Panc1 (cell line): ENCODE results near the gene ITGAL. TPM values are rescaled to one million over a fixed set of nuclear protein-coding genes. Genes with fewer than 3 reads are reported as not detected.

Experiments used
- ATAC-seq: fragments of 200-7000 bp; cut with Tn5 transposase; 2 replicates; pipeline ENCODE4 v1.9.1; 2020; ENCODE audit warnings: mild to moderate bottlenecking, moderate library complexity
- BruUV-seq: library from RNA; stranded (reverse); fragments of 400-500 nt; replicated peaks from 2 replicates; lab custom pipeline; 2021; lab: Mats Ljungman, UMichigan
- CTCF ChIA-PET: fragments of 300-600 bp; sonication (Branson Sonifier 250); formaldehyde crosslinking; loops from one replicate; lab custom pipeline; 2022; ENCODE audit warnings: antibody characterized with exemption; lab: Charles Lee
- POLR2A ChIA-PET: fragments of 300-600 bp; sonication (Branson Sonifier 250); formaldehyde crosslinking; loops from one replicate; lab custom pipeline; 2022; ENCODE audit warnings: antibody characterized with exemption; lab: Charles Lee
- DNase-seq: peaks from one replicate; pipeline ENCODE4 v3.0.0-alpha.2; 2010; ENCODE audit warnings: low read depth, low spot score
- H3K27ac ChIP-seq: 2 replicates; pipeline ENCODE4 v1.5.1; 2011; ENCODE audit warnings: mild to moderate bottlenecking, low read length, inconsistent platforms
- H3K27me3 ChIP-seq: fragments of 200-500 bp; sonication (Bioruptor generic); 2 replicates; pipeline ENCODE4 v1.6.0; 2014; ENCODE audit warnings: low read length, inconsistent platforms; ENCODE audit not compliant: control insufficient read depth, insufficient read depth
- H3K36me3 ChIP-seq: fragments of 200-500 bp; sonication (Bioruptor generic); 2 replicates; pipeline ENCODE4 v1.5.1; 2014; ENCODE audit warnings: inconsistent platforms, mild to moderate bottlenecking, low read length, moderate library complexity; ENCODE audit not compliant: control insufficient read depth, insufficient read depth
- H3K4me1 ChIP-seq: 2 replicates; pipeline ENCODE4 v1.5.1; 2011; ENCODE audit warnings: inconsistent platforms, mild to moderate bottlenecking, low read length, moderate library complexity; ENCODE audit not compliant: control insufficient read depth, insufficient read depth
- H3K4me3 ChIP-seq, 2 experiments: 2 replicates each; pipeline ENCODE4 v1.5.1; 2011 to 2012; ENCODE audit warnings: low read depth in 2 of 2, low read length in 2 of 2, mild to moderate bottlenecking in 2 of 2, inconsistent platforms in 1 of 2, moderate library complexity in 1 of 2
- H3K9me3 ChIP-seq: fragments of 200-500 bp; sonication (Bioruptor generic); 2 replicates; pipeline ENCODE4 v1.5.1; 2014; ENCODE audit warnings: low read depth, mild to moderate bottlenecking, inconsistent platforms, low read length, moderate library complexity; ENCODE audit not compliant: control insufficient read depth, insufficient read depth
- POLR2AphosphoS5 ChIP-seq: IDR thresholded peaks from 2 replicates; pipeline ENCODE4 v1.6.1; 2012; ENCODE audit warnings: mild to moderate bottlenecking, low read depth, low read length, moderate library complexity
- SIN3A ChIP-seq: IDR thresholded peaks from 2 replicates; pipeline ENCODE4 v1.6.1; 2012; ENCODE audit warnings: low read depth, mild to moderate bottlenecking, low read length, moderate library complexity, borderline replicate concordance; ENCODE audit not compliant: insufficient read depth
- TCF7L2 ChIP-seq: IDR thresholded peaks from 2 replicates; pipeline ENCODE4 v1.6.1; 2011; ENCODE audit warnings: mild to moderate bottlenecking, low read depth, low read length, inconsistent platforms
- in situ Hi-C: cut with HindIII; loops from 2 replicates; pipeline ENCODE4 v1.10.0; 2016; ENCODE audit warnings: low sequenced_read_pairs, low pct_unique_long_range_greater_than_20kb
- intact Hi-C: fragments of 100-400 bp; cut with micrococcal nuclease; formaldehyde crosslinking; loops from one replicate; pipeline ENCODE4 v1.10.0; 2022; ENCODE audit not compliant: unreplicated experiment
- total RNA-seq: library from RNA; stranded (reverse); gene quantifications from one replicate; pipeline ENCODE4 v1.2.1, GENCODE V29; 2021; ENCODE audit not compliant: unreplicated experiment
- TF ChIP-seq, protein P1 (sequence below): fragments of 450-650 bp; IDR thresholded peaks from 2 replicates; pipeline ENCODE4 v1.5.1; 2017; ENCODE audit warnings: mild to moderate bottlenecking
- TF ChIP-seq, protein P2 (sequence below), 2 experiments: IDR thresholded peaks; 2 replicates each; pipeline ENCODE4 v1.6.1; 2011 to 2012; ENCODE audit warnings: low read depth in 2 of 2, control low read depth in 1 of 2, low read length in 1 of 2, mild to moderate bottlenecking in 1 of 2, moderate library complexity in 1 of 2; ENCODE audit not compliant: insufficient read depth in 1 of 2

ITGAL gene
- total RNA-seq, 1 experiment from 2014 or later: 0.54 TPM

- DNase-seq: no peak
- in situ Hi-C loops: no loop called here
- POLR2A ChIA-PET: no interaction called here
- H3K9me3 ChIP-seq: no peaks in the 10 kb centered on the region
- no peak overlapping the region for H3K4me3 ChIP-seq
- no peak overlapping the region for H3K27ac ChIP-seq
- no peaks in the 10 kb centered on the region for H3K36me3 ChIP-seq
- no peak for ATAC-seq
- BruUV-seq: no TSS peak
- 0 out of 2 replicates have a peak, but pooled peaks cover 3% of the 10 kb centered on the region for H3K4me1 ChIP-seq
- intact Hi-C loops: no loop called here
- TF ChIP-seq, protein P1, sequence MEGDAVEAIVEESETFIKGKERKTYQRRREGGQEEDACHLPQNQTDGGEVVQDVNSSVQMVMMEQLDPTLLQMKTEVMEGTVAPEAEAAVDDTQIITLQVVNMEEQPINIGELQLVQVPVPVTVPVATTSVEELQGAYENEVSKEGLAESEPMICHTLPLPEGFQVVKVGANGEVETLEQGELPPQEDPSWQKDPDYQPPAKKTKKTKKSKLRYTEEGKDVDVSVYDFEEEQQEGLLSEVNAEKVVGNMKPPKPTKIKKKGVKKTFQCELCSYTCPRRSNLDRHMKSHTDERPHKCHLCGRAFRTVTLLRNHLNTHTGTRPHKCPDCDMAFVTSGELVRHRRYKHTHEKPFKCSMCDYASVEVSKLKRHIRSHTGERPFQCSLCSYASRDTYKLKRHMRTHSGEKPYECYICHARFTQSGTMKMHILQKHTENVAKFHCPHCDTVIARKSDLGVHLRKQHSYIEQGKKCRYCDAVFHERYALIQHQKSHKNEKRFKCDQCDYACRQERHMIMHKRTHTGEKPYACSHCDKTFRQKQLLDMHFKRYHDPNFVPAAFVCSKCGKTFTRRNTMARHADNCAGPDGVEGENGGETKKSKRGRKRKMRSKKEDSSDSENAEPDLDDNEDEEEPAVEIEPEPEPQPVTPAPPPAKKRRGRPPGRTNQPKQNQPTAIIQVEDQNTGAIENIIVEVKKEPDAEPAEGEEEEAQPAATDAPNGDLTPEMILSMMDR: no peak
- TF ChIP-seq SIN3A (no peak), TCF7L2 (no peak), POLR2AphosphoS5 (no peak)
- TF ChIP-seq, protein P2, sequence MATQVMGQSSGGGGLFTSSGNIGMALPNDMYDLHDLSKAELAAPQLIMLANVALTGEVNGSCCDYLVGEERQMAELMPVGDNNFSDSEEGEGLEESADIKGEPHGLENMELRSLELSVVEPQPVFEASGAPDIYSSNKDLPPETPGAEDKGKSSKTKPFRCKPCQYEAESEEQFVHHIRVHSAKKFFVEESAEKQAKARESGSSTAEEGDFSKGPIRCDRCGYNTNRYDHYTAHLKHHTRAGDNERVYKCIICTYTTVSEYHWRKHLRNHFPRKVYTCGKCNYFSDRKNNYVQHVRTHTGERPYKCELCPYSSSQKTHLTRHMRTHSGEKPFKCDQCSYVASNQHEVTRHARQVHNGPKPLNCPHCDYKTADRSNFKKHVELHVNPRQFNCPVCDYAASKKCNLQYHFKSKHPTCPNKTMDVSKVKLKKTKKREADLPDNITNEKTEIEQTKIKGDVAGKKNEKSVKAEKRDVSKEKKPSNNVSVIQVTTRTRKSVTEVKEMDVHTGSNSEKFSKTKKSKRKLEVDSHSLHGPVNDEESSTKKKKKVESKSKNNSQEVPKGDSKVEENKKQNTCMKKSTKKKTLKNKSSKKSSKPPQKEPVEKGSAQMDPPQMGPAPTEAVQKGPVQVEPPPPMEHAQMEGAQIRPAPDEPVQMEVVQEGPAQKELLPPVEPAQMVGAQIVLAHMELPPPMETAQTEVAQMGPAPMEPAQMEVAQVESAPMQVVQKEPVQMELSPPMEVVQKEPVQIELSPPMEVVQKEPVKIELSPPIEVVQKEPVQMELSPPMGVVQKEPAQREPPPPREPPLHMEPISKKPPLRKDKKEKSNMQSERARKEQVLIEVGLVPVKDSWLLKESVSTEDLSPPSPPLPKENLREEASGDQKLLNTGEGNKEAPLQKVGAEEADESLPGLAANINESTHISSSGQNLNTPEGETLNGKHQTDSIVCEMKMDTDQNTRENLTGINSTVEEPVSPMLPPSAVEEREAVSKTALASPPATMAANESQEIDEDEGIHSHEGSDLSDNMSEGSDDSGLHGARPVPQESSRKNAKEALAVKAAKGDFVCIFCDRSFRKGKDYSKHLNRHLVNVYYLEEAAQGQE (IDR thresholded peaks at IDR 0.05; ENCODE audit: insufficient read depth in 1 of 2, low read depth in 2 of 2, low read length in 1 of 2): no peak
- H3K27me3 ChIP-seq: no peaks in the 10 kb centered on the region
- CTCF ChIA-PET: no interaction called here
Observed at GRCh38 chr16:30488764-30489605, 16.4 kb downstream of the ITGAL start.

DNA sequence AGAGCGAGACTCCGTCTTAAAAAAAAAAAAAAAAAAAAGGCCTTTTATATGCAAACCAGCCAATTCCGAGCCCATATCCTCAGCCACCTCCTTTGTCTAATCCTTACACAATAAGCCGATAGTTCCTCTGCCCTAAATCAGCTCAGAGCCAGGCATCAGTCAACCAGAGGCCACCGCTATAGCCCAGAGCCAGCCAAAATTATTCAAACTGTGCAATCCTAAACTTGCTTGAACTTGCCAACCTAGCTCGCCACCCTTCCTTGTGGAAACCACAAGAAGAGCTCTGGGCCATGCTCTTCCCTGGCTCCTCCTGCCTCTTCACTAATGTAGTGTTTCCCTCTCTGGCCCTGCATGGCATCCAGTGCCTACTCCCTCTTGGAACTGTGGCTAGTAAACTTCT is 17.7 kb downstream of the ITGAL start:
- TF ChIP-seq, protein P2 (IDR thresholded peaks at IDR 0.05; ENCODE audit: insufficient read depth in 1 of 2, low read depth in 2 of 2, low read length in 1 of 2): no peak
- TF ChIP-seq, protein P1: no peak
- TF ChIP-seq TCF7L2: no peak
- TF ChIP-seq SIN3A: no peak
- TF ChIP-seq POLR2AphosphoS5: no peak
- ChIA-PET CTCF (no interaction called here), POLR2A (interaction anchor here (0.6 kb wide), 1 partner anchor 118 kb away, joined by 17 read pairs; no protein-coding TSS in a partner anchor)
- DNase-seq: no peak
- ATAC-seq: no peak
- in situ Hi-C loops: no loop called here
- Histone ChIP-seq H3K9me3 (no peaks in the 10 kb centered on the region), H3K27ac (no peak overlapping the region), H3K4me3 (no peak overlapping the region), H3K27me3 (no peaks in the 10 kb centered on the region), H3K36me3 (no peaks in the 10 kb centered on the region), H3K4me1 (0 out of 2 replicates have a peak, but pooled peaks cover 3% of the 10 kb centered on the region)
- no TSS peak for BruUV-seq
- intact Hi-C loops: no loop called here
